HG03175 (cell line): ENCODE results near the gene ASB1.
"Not testable (repeated sequence)": the region's sequence is repeated elsewhere in the genome, so short reads cannot be mapped to it uniquely, and the experiment has no call there.

ENCODE experiments used
- ATAC-seq: cut with Tn5 transposase; IDR thresholded peaks from one replicate; pipeline ENCODE4 v1.9.1; 2021; ENCODE audit warnings: mild to moderate bottlenecking, moderate library complexity; ENCODE audit not compliant: unreplicated experiment

ASB1 gene

DNA sequence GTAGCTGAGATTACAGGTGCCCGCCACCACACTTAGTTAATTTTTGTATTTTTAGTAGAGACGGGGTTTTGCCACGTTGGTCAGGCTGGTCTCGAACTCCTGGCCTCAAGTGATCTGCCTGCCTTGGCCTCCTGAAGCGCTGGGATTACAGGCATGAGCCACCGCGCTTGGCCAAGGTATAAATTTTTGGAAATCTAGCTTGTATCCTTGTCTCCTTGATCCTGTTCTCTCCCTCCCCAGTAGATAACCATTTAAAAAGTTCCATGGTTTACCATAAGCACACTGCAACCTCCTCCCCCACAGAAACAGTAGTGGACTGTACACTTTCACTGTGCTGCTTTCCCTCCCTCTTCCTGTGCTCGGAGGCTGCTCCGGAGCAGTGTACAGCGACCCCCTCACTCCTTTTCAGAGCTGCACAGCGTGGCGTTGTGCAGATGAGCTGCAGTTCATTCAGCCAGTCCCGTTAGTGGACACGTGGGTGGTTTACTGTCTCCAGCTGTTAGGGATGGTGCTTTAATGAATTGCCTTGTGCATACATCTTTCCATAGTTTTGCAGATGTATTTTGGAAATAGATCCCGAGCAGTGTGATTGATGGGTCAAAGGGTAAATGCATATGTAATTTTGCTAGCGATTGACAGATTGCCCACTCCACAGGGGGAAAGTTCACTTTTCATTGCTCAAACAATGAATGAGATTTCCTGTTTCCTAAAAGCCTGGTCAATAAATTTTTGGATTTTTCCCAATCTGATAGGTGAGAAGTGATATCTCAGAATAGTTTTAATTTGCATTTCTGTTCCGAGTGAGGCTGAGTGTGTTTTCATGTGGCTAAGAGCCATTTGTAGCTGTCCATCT lies 14.8 kb downstream of the ASB1 start:
- no peak for ATAC-seq

- ATAC-seq: not testable (repeated sequence)
These were observed 15.5 kb downstream of the ASB1 start for GRCh38 chr2:238442257-238442656.

GRCh38 chr2:238444242-238444641 lies 17.5 kb downstream of the ASB1 start:
- ATAC-seq: no peak

- ATAC-seq: no peak
These were observed 18.9 kb downstream of the ASB1 start for GRCh38 chr2:238445409-238446190.

DNA sequence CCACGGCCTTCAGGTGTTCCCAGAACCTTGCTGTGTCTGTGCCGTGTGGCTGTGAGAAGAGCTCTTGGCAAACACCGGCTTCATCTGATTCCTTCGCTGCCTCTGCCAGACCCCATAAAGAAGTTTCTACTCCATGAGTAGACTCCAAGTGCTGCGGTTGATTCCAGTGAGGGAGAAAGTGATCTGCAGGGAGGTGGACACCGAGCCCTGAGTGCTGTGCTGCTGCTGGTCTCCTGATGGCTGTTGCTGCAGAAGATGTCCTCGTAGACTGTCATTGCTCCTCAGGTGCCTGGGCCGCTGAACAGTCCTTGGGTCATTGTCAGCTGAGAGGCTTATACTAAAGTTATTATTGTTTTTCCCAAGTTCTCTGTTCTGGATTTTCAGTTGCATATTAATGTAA lies 19.6 kb downstream of the ASB1 start:
- no peak for ATAC-seq

- no peak for ATAC-seq
These were observed 21.6 kb downstream of the ASB1 start for GRCh38 chr2:238448031-238448955.

- no peak for ATAC-seq
These were observed 22.5 kb downstream of the ASB1 start for GRCh38 chr2:238449241-238449640.

DNA sequence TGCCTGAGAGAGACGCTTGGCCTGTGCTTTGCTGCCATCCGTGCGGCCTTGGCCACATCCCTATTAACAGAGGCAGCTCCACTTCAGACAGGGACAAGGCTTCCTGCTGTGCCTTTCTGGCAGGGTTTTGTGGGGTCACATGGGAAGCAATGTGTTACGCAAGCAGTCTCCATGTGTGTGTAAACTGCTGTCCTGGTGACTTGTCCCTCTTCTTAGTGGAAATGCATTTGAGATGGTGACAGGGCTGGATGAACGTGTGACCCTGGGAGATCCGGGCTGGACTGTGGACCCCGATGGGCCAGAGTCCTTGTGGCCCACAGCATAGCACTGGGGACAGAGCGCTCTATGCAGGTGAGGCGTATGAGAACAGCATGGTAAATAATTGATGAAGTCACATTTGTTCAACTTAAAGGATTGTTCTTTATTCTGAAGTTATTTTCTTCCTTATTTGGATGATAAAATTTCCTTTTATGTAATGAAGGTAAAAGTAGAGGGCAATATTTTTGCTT lies 23.2 kb downstream of the ASB1 start:
- ATAC-seq: no peak

- ATAC-seq: no peak
These were observed 23.7 kb downstream of the ASB1 start for GRCh38 chr2:238450440-238450861.

DNA sequence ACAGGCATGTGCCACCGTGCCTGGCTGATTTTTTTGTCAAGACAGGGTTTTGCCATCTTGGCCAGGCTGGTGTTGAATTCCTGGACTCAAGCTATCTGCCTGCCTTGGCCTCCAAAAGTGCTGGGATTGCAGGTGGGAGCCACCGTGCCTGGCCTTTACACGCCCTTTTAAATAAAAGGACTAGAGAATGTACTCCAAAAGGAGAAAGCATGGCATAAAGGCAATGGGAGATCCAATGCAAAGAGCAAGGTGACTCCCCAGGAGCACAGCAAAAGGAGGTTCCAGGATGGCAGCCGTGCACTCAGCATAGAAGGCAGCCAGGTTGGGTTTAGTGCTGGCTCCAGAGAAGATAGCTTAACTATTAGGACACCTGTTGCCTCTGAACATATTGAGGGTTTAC lies 27.1 kb downstream of the ASB1 start:
- ATAC-seq: no peak

GRCh38 chr2:238456449-238456848 lies 29.7 kb downstream of the ASB1 start:
- ATAC-seq: no peak

GRCh38 chr2:238456970-238457926 lies 30.5 kb downstream of the ASB1 start:
- ATAC-seq: no peak

DNA sequence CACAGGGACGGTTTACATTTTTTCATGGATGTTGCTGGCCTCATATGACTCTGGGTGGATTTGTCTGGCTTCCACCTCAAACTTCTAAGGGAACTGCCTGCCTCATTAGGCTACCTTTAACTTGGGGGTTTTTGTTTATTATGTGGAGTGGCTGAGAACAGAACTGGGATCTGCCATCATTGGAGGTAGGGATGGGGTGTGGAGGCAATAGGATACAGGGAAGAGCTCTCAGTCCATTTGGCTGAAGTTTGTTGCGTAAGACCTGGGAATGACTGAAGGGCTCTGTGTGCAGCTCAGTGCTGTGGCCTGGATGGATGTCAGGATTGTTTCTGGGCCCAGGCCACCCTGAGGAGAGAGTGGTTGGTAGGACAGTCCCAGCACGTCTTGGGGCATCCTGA lies 31.2 kb downstream of the ASB1 start:
- ATAC-seq: no peak

GRCh38 chr2:238458651-238459050 lies 31.9 kb downstream of the ASB1 start:
- no peak for ATAC-seq

DNA sequence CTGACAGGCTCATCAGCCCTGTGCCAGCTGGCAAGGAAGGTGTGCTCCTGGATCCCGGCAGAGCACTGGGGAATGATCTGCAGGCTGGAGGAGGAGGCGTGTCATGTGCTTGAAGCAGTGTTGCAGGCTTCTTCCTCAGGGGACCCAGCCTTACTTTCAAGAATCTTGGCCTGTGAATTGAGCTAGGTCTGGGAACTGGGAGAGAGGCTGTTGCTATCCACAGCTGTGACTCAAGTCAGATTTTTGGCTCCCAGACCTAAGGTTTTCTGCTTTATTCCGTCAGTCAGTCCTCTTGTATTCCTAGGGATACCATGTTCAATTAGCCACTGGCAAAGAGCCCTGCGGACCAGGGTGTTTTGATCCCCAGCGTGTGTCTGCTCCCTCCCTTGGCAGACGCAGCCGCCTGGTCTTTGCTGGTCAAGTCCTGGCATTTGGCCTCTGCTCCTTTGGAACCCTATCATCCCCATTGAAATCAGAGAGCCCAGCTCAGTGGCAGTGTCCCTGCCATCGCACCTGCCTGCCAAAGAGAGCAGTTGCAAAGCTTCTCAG lies 32.4 kb downstream of the ASB1 start:
- ATAC-seq: no peak

- no peak for ATAC-seq
These were observed 34.3 kb downstream of the ASB1 start for GRCh38 chr2:238461051-238461450.

DNA sequence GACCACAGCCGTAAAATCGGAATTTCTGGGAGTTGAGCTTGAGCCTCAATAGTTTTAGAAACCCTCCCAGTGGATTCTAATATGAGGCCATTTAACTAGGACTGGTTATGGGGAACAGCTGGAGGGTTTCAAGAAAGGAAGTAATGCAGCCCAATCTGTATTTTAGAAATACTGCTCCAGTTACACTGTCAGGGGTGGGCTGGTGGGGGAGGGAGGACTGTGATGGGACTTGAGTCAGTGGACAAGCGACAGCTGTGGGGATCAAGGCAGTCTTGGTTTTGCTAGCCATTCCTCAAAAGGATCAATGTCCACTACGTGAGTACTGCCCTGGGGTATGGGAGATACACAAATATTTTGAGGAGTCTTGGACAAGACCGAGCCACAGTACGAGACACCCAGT lies 34.8 kb downstream of the ASB1 start:
- ATAC-seq: no peak

DNA sequence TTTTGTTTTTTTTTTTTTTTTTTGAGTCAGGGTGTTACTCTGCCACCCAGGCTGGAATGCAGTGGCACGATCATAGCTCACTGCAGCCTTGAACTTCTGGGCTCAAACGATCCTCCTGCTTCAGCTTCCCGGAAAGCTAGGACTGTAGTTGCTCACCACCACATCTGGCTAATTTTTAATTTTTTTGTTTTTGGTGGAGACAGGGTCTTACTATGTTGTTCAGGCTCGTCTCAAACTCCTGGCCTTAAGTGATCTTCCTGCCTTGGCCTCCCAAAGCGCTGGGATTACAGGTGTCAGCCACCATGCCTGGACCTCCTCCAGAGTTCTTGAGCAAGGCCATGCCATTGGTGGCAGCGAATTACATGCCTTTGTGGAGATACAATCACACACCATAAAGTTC lies 35.2 kb downstream of the ASB1 start:
- no peak for ATAC-seq

- ATAC-seq: peak; percentile 67
These were observed 36.2 kb downstream of the ASB1 start for GRCh38 chr2:238462782-238463396.
